GM23338 (cell line): ENCODE measurements around the gene FGF2. TPM values are rescaled to one million over a fixed set of nuclear protein-coding genes. Genes with fewer than 3 reads are reported as not detected.

Experiments used
- ATAC-seq: fragments of 200-7000 bp; cut with Tn5 transposase; 3 replicates; pipeline ENCODE4 v1.9.1; 2020
- DNase-seq: peaks from one replicate; pipeline ENCODE4 v3.0.0-alpha.2; 2015; ENCODE audit warnings: low spot score
- H2AFZ ChIP-seq: fragments of 200-600 bp; sonication (generic); 2 replicates; pipeline ENCODE4 v1.8.0; 2016; ENCODE audit warnings: antibody characterized with exemption, mild to moderate bottlenecking, moderate library complexity
- H3F3A ChIP-seq: fragments of 200-600 bp; sonication (generic); replicated peaks from 2 replicates; pipeline ENCODE4 v1.8.0; 2017; ENCODE audit warnings: antibody characterized with exemption, mixed run types, low read depth
- H3K27ac ChIP-seq: fragments of 200-600 bp; sonication (generic); 2 replicates; pipeline ENCODE4 v1.6.1; 2016; ENCODE audit warnings: low read depth
- H3K27me3 ChIP-seq: fragments of 200-600 bp; sonication (generic); 2 replicates; pipeline ENCODE4 v1.8.0; 2016; ENCODE audit warnings: mild to moderate bottlenecking, mixed run types, moderate library complexity; ENCODE audit not compliant: insufficient read depth
- H3K36me3 ChIP-seq: fragments of 200-600 bp; sonication (generic); 2 replicates; pipeline ENCODE4 v1.8.0; 2016; ENCODE audit warnings: mild to moderate bottlenecking; ENCODE audit not compliant: insufficient read depth
- H3K4me1 ChIP-seq: fragments of 200-600 bp; sonication (generic); 2 replicates; pipeline ENCODE4 v1.8.0; 2016; ENCODE audit warnings: mild to moderate bottlenecking, moderate library complexity; ENCODE audit not compliant: insufficient read depth
- H3K4me2 ChIP-seq: fragments of 200-600 bp; sonication (generic); 2 replicates; pipeline ENCODE4 v1.7.1; 2017; ENCODE audit warnings: mixed run types
- H3K4me3 ChIP-seq: fragments of 200-600 bp; sonication (generic); 2 replicates; pipeline ENCODE4 v1.6.1; 2016; ENCODE audit warnings: mixed run types
- H3K79me2 ChIP-seq: fragments of 200-600 bp; sonication (generic); replicated peaks from 2 replicates; pipeline ENCODE4 v1.8.0; 2017; ENCODE audit warnings: mild to moderate bottlenecking; ENCODE audit not compliant: insufficient read depth
- H3K9me2 ChIP-seq: fragments of 200-600 bp; sonication (generic); 2 replicates; pipeline ENCODE4 v1.8.0; 2017; ENCODE audit not compliant: insufficient read depth
- H4K20me1 ChIP-seq: fragments of 200-600 bp; sonication (generic); replicated peaks from 2 replicates; pipeline ENCODE4 v1.8.0; 2017; ENCODE audit warnings: mild to moderate bottlenecking; ENCODE audit not compliant: insufficient read depth
- H3K27ac Mint-ChIP-seq: 2 replicates; pipeline ENCODE4 v1.8.0; 2020; ENCODE audit warnings: inconsistent platforms, mild to moderate bottlenecking, moderate library complexity, mixed read lengths
- H3K27me3 Mint-ChIP-seq: 3 replicates; pipeline ENCODE4 v1.8.0; 2022; ENCODE audit warnings: low read depth, mild to moderate bottlenecking, moderate library complexity, mixed read lengths, inconsistent platforms; ENCODE audit not compliant: insufficient read depth, poor library complexity
- H3K36me3 Mint-ChIP-seq: 3 replicates; pipeline ENCODE4 v1.8.0; 2021; ENCODE audit warnings: low read depth, mild to moderate bottlenecking, inconsistent platforms, moderate library complexity, mixed read lengths
- H3K4me1 Mint-ChIP-seq: 3 replicates; pipeline ENCODE4 v1.8.0; 2020; ENCODE audit warnings: mild to moderate bottlenecking, inconsistent platforms, mixed read lengths
- H3K4me3 Mint-ChIP-seq: 3 replicates; pipeline ENCODE4 v1.8.0; 2021; ENCODE audit warnings: moderate library complexity, mild to moderate bottlenecking, inconsistent platforms, mixed read lengths
- H3K9me3 Mint-ChIP-seq: 3 replicates; pipeline ENCODE4 v1.8.0; 2020; ENCODE audit warnings: moderate library complexity, mild to moderate bottlenecking, inconsistent platforms, mixed read lengths
- CREB1 ChIP-seq: fragments of 250-450 bp; sonication (Bioruptor Pico); IDR thresholded peaks from 2 replicates; pipeline ENCODE4 v1.5.0; 2020; ENCODE audit warnings: low read depth, mild to moderate bottlenecking, moderate library complexity
- EZH2 ChIP-seq: fragments of 200-600 bp; sonication (generic); IDR thresholded peaks from one replicate; pipeline ENCODE4 v1.8.0; 2017; ENCODE audit warnings: antibody characterized with exemption, mild to moderate bottlenecking, low read depth; ENCODE audit not compliant: unreplicated experiment
- EZH2phosphoT487 ChIP-seq: fragments of 200-600 bp; sonication (generic); IDR thresholded peaks from one replicate; pipeline ENCODE4 v1.8.1; 2018; ENCODE audit warnings: antibody characterized with exemption; ENCODE audit not compliant: unreplicated experiment
- JUNB ChIP-seq: IDR thresholded peaks from one replicate; pipeline ENCODE4 v1.6.1; 2016; ENCODE audit warnings: antibody characterized with exemption; ENCODE audit not compliant: unreplicated experiment
- NANOG ChIP-seq: IDR thresholded peaks from 2 replicates; pipeline ENCODE4 v1.6.1; 2016; ENCODE audit warnings: antibody characterized with exemption, borderline replicate concordance
- POLR2AphosphoS5 ChIP-seq: IDR thresholded peaks from 2 replicates; pipeline ENCODE4 v1.6.1; 2016; ENCODE audit warnings: antibody characterized with exemption, low read depth
- STAT1 ChIP-seq: IDR thresholded peaks from one replicate; pipeline ENCODE4 v1.6.1; 2016; ENCODE audit warnings: antibody characterized with exemption; ENCODE audit not compliant: unreplicated experiment
- ZNF114 ChIP-seq: fragments of 250-450 bp; sonication (Bioruptor Pico); IDR thresholded peaks from 2 replicates; pipeline ENCODE4 v1.5.0; 2020; ENCODE audit warnings: mild to moderate bottlenecking, moderate library complexity
- ZNF331 ChIP-seq: fragments of 250-450 bp; sonication (Bioruptor Pico); IDR thresholded peaks from 2 replicates; pipeline ENCODE4 v1.5.0; 2020; ENCODE audit warnings: low read depth, mild to moderate bottlenecking, moderate library complexity
- polyA plus RNA-seq: library from polyadenylated mRNA; unstranded; fragments of >200 nt; fragmentation: Nextera tagmentation; extraction: Ambion mirVana; gene quantifications from 2 replicates; pipeline ENCODE4 v1.2.1, GENCODE V29; 2016
- total RNA-seq: library from RNA; depleted of rRNA; stranded (reverse); fragments of >200 nt; shearing (Covaris generic); gene quantifications from 2 replicates; pipeline ENCODE4 v1.2.3, GENCODE V29; 2014
- TF ChIP-seq, protein P1 (sequence below): IDR thresholded peaks from 2 replicates; pipeline ENCODE4 v1.6.1; 2016; ENCODE audit warnings: antibody characterized with exemption
- TF ChIP-seq, protein P2 (sequence below), 2 experiments: fragments of 200-600 bp in 1 of 2; sonication (generic) in 1 of 2; conservative IDR thresholded peaks; 2 replicates each; pipeline versions ENCODE4 v1.5.1 to v1.6.1; 2016 to 2017; ENCODE audit warnings: antibody characterized with exemption in 2 of 2, low read depth in 2 of 2, mild to moderate bottlenecking in 2 of 2, moderate library complexity in 1 of 2
- TF ChIP-seq, protein P3 (sequence below): fragments of 250-450 bp; sonication (Bioruptor Pico); IDR thresholded peaks from 2 replicates; pipeline ENCODE4 v1.5.0; 2020; ENCODE audit warnings: mild to moderate bottlenecking, moderate library complexity
- TF ChIP-seq, protein P4 (sequence below): IDR thresholded peaks from one replicate; pipeline ENCODE4 v1.6.1; 2018; ENCODE audit warnings: antibody characterized with exemption; ENCODE audit not compliant: unreplicated experiment

FGF2 gene
- total and polyA plus RNA-seq, 2 experiments from 2014 or later: 28.3 to 84.4 TPM

DNA sequence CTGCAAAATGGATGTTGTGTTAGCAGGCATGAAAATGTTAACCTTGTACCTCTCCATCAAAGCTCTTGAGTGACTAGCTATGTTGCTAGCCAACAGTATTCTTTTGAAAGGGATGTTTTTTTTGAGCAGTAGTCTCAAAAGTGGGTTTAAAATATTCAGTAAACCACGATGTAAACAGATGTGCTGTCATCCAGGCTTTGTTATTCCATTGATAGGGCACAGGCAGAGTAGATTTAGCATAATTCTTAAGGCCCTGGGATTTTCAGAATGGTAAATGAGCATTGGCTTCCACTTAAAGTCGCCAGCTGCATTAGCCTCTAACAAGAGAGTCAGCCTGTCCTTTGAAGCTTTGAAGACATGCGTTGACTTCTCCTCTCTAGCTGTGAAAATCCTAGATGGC, 18.4 kb downstream of the FGF2 start:
- H3K27me3 Mint-ChIP-seq: peaks cover 11% of the 10 kb centered on the region
- H3K4me2 ChIP-seq: peak overlapping the region; percentile 58
- peak overlapping the region; percentile 42 for H3K27ac ChIP-seq
- no peak overlapping the region for H3K27ac Mint-ChIP-seq
- H3K27me3 ChIP-seq: no peaks in the 10 kb centered on the region
- TF ChIP-seq EZH2phosphoT487 (no peak), ZNF114 (CRISPR knock-in tag) (no peak), CREB1 (CRISPR knock-in tag) (no peak), ZNF331 (no peak), STAT1 (no peak), POLR2AphosphoS5 (no peak), JUNB (no peak), NANOG (no peak), EZH2 (no peak)
- TF ChIP-seq, protein P1, sequence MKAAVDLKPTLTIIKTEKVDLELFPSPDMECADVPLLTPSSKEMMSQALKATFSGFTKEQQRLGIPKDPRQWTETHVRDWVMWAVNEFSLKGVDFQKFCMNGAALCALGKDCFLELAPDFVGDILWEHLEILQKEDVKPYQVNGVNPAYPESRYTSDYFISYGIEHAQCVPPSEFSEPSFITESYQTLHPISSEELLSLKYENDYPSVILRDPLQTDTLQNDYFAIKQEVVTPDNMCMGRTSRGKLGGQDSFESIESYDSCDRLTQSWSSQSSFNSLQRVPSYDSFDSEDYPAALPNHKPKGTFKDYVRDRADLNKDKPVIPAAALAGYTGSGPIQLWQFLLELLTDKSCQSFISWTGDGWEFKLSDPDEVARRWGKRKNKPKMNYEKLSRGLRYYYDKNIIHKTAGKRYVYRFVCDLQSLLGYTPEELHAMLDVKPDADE: no peak
- TF ChIP-seq, protein P2, sequence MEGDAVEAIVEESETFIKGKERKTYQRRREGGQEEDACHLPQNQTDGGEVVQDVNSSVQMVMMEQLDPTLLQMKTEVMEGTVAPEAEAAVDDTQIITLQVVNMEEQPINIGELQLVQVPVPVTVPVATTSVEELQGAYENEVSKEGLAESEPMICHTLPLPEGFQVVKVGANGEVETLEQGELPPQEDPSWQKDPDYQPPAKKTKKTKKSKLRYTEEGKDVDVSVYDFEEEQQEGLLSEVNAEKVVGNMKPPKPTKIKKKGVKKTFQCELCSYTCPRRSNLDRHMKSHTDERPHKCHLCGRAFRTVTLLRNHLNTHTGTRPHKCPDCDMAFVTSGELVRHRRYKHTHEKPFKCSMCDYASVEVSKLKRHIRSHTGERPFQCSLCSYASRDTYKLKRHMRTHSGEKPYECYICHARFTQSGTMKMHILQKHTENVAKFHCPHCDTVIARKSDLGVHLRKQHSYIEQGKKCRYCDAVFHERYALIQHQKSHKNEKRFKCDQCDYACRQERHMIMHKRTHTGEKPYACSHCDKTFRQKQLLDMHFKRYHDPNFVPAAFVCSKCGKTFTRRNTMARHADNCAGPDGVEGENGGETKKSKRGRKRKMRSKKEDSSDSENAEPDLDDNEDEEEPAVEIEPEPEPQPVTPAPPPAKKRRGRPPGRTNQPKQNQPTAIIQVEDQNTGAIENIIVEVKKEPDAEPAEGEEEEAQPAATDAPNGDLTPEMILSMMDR (conservative IDR thresholded peaks at IDR 0.05; ENCODE audit: low read depth in 2 of 2): no peak
- TF ChIP-seq, protein P3, sequence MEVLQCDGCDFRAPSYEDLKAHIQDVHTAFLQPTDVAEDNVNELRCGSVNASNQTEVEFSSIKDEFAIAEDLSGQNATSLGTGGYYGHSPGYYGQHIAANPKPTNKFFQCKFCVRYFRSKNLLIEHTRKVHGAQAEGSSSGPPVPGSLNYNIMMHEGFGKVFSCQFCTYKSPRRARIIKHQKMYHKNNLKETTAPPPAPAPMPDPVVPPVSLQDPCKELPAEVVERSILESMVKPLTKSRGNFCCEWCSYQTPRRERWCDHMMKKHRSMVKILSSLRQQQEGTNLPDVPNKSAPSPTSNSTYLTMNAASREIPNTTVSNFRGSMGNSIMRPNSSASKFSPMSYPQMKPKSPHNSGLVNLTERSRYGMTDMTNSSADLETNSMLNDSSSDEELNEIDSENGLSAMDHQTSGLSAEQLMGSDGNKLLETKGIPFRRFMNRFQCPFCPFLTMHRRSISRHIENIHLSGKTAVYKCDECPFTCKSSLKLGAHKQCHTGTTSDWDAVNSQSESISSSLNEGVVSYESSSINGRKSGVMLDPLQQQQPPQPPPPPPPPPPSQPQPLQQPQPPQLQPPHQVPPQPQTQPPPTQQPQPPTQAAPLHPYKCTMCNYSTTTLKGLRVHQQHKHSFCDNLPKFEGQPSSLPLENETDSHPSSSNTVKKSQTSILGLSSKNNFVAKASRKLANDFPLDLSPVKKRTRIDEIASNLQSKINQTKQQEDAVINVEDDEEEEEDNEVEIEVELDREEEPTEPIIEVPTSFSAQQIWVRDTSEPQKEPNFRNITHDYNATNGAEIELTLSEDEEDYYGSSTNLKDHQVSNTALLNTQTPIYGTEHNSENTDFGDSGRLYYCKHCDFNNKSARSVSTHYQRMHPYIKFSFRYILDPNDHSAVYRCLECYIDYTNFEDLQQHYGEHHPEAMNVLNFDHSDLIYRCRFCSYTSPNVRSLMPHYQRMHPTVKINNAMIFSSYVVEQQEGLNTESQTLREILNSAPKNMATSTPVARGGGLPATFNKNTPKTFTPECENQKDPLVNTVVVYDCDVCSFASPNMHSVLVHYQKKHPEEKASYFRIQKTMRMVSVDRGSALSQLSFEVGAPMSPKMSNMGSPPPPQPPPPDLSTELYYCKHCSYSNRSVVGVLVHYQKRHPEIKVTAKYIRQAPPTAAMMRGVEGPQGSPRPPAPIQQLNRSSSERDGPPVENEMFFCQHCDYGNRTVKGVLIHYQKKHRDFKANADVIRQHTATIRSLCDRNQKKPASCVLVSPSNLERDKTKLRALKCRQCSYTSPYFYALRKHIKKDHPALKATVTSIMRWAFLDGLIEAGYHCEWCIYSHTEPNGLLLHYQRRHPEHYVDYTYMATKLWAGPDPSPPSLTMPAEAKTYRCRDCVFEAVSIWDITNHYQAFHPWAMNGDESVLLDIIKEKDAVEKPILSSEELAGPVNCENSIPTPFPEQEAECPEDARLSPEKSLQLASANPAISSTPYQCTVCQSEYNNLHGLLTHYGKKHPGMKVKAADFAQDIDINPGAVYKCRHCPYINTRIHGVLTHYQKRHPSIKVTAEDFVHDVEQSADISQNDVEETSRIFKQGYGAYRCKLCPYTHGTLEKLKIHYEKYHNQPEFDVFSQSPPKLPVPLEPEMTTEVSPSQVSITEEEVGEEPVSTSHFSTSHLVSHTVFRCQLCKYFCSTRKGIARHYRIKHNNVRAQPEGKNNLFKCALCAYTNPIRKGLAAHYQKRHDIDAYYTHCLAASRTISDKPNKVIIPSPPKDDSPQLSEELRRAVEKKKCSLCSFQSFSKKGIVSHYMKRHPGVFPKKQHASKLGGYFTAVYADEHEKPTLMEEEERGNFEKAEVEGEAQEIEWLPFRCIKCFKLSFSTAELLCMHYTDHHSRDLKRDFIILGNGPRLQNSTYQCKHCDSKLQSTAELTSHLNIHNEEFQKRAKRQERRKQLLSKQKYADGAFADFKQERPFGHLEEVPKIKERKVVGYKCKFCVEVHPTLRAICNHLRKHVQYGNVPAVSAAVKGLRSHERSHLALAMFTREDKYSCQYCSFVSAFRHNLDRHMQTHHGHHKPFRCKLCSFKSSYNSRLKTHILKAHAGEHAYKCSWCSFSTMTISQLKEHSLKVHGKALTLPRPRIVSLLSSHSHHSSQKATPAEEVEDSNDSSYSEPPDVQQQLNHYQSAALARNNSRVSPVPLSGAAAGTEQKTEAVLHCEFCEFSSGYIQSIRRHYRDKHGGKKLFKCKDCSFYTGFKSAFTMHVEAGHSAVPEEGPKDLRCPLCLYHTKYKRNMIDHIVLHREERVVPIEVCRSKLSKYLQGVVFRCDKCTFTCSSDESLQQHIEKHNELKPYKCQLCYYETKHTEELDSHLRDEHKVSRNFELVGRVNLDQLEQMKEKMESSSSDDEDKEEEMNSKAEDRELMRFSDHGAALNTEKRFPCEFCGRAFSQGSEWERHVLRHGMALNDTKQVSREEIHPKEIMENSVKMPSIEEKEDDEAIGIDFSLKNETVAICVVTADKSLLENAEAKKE (CRISPR knock-in tag): no peak
- TF ChIP-seq, protein P4, sequence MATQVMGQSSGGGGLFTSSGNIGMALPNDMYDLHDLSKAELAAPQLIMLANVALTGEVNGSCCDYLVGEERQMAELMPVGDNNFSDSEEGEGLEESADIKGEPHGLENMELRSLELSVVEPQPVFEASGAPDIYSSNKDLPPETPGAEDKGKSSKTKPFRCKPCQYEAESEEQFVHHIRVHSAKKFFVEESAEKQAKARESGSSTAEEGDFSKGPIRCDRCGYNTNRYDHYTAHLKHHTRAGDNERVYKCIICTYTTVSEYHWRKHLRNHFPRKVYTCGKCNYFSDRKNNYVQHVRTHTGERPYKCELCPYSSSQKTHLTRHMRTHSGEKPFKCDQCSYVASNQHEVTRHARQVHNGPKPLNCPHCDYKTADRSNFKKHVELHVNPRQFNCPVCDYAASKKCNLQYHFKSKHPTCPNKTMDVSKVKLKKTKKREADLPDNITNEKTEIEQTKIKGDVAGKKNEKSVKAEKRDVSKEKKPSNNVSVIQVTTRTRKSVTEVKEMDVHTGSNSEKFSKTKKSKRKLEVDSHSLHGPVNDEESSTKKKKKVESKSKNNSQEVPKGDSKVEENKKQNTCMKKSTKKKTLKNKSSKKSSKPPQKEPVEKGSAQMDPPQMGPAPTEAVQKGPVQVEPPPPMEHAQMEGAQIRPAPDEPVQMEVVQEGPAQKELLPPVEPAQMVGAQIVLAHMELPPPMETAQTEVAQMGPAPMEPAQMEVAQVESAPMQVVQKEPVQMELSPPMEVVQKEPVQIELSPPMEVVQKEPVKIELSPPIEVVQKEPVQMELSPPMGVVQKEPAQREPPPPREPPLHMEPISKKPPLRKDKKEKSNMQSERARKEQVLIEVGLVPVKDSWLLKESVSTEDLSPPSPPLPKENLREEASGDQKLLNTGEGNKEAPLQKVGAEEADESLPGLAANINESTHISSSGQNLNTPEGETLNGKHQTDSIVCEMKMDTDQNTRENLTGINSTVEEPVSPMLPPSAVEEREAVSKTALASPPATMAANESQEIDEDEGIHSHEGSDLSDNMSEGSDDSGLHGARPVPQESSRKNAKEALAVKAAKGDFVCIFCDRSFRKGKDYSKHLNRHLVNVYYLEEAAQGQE: no peak
- peaks cover 82% of the 10 kb centered on the region for H3K36me3 Mint-ChIP-seq
- ATAC-seq (no peak), DNase-seq (no peak)
- H3F3A ChIP-seq: peaks cover 9% of the 10 kb centered on the region; the same call in 1 of the 2 replicates
- peaks cover 48% of the 10 kb centered on the region for H4K20me1 ChIP-seq
- no peak overlapping the region for H3K4me3 Mint-ChIP-seq
- H3K4me1 Mint-ChIP-seq: peaks cover 71% of the 10 kb centered on the region
- peaks cover 3% of the 10 kb centered on the region for H3K36me3 ChIP-seq
- peaks cover 4% of the 10 kb centered on the region; the same call in 1 of the 3 replicates for H3K9me3 Mint-ChIP-seq
- peaks cover 100% of the 10 kb centered on the region for H3K79me2 ChIP-seq
- H3K4me3 ChIP-seq: no peak overlapping the region
- no peak overlapping the region for H2AFZ ChIP-seq
- H3K4me1 ChIP-seq: peaks cover 78% of the 10 kb centered on the region
- peaks cover 7% of the 10 kb centered on the region for H3K9me2 ChIP-seq
